Measurements from ENCODE around the gene KBTBD3.

DNA sequence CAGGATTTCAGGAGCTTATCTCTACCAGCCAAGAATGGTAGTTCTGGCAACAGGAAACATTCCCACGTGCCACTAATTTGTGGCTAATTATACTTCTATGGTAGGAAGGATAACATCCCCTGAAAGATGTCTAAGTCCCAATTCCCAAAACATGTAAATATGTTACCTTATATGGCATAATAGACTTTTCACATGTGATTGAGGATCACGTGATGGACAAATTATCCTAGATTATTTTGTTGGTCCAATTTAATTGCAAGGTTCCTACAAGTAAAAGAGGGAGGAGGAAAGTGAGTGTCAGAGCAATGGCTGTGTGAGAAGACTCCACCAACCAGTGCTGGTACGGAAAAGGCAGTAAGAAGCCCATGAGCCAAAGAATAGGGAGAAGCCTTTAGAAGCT is 45.2 kb downstream of the KBTBD3 start:
- no peak for TF ChIP-seq CTCF (IDR thresholded peaks at IDR 0.05; ENCODE audit: insufficient read depth, low read length, poor library complexity, severe bottlenecking)
- no peak for TF ChIP-seq EZH2phosphoT487 (conservative IDR thresholded peaks at IDR 0.05; ENCODE audit: low read length)
